ENCODE results near the gene DAP3.
"Not testable (repeated sequence)": the region's sequence is repeated elsewhere in the genome, so short reads cannot be mapped to it uniquely, and the experiment has no call there.

DAP3 gene

DNA sequence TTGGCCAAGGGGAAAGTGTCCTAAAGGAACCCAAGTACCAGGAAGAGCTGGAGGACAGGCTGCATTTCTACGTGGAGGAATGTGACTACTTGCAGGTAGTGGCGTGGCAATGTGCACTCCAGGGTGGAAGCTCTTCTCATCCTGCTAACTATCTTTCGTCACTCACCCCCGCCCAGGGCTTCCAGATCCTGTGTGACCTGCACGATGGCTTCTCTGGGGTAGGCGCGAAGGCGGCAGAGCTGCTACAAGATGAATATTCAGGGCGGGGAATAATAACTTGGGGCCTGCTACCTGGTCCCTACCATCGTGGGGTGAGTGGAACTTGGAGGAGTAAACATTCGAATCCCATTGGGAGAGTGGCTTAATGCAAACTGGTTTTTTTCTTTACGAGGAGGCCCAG, 58.7 kb downstream of the DAP3 start:
- not testable (repeated sequence) for H3K9me3 ChIP-seq (ENCODE audit: control insufficient read depth, low read length); H3K4me1 ChIP-seq (ENCODE audit: control insufficient read depth, insufficient read depth, low read length, poor library complexity, severe bottlenecking); H3K27ac ChIP-seq (ENCODE audit: low read depth, low read length, severe bottlenecking); H3K4me3 ChIP-seq (ENCODE audit: extremely low read depth, insufficient read depth, low read length, poor library complexity, severe bottlenecking)
- 89 to 97% methylated on average over 4 of the region's 12 CpGs for WGBS, 2 experiments (ENCODE audit: insufficient coverage in 2 of 2)
- peaks cover 25% of the 10 kb centered on the region for H3K36me3 ChIP-seq (ENCODE audit: control insufficient read depth, insufficient read depth, low read length)

DNA sequence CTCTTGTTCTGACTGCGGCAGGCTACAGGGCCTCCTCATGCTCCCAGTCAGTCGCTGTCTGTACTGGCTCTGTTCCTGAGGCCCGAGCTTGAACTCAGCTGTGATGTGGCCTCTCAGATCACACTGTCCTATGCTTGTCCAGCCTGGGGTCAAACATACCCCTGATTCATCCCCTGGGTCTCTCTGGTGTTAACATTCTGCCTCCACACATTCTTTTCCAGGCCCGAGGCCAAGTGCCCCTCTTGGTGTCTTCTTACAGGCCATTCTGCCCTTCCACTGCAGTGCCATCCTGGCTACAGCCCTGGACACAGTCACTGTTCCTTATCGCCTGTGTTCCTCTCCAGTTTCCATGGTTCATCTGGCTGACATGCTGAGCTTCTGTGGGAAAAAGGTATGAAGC, 59.2 kb downstream of the DAP3 start:
- not testable (repeated sequence) for H3K4me3 ChIP-seq (ENCODE audit: extremely low read depth, insufficient read depth, low read length, poor library complexity, severe bottlenecking); H3K9me3 ChIP-seq (ENCODE audit: control insufficient read depth, low read length); H3K4me1 ChIP-seq (ENCODE audit: control insufficient read depth, insufficient read depth, low read length, poor library complexity, severe bottlenecking); H3K27ac ChIP-seq (ENCODE audit: low read depth, low read length, severe bottlenecking)
- H3K36me3 ChIP-seq (ENCODE audit: control insufficient read depth, insufficient read depth, low read length) = peaks cover 30% of the 10 kb centered on the region
- WGBS, 2 experiments (ENCODE audit: insufficient coverage in 2 of 2) = 96 to 97% methylated on average over 4 of the region's 5 CpGs

DNA sequence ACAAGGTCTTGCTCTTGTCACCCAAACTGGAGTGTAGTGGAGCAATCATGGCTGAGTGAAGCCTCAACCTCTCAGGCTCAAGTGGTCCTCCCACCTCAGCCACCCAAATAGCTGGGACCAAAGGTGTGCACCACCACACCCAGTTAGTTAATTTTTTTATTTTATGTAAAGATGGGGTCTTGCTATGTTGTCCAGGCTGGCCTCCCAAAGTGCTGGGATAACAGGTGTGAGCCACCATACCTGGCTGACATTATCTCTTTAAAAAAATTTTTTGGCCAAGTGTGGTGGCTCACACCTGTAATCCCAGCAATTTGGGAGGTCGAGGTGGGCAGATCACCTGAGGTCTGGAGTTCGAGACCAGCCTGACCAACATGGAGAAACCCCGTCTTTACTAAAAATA, 70.1 kb downstream of the DAP3 start:
- 80 to 88% methylated on average over 1 to 2 of the region's 3 CpGs for WGBS, 2 experiments (ENCODE audit: insufficient coverage in 2 of 2)
- H3K36me3 ChIP-seq (ENCODE audit: control insufficient read depth, insufficient read depth, low read length) = peaks cover 75% of the 10 kb centered on the region
- not testable (repeated sequence) for H3K4me3 ChIP-seq (ENCODE audit: extremely low read depth, insufficient read depth, low read length, poor library complexity, severe bottlenecking); H3K4me1 ChIP-seq (ENCODE audit: control insufficient read depth, insufficient read depth, low read length, poor library complexity, severe bottlenecking); H3K9me3 ChIP-seq (ENCODE audit: control insufficient read depth, low read length); H3K27ac ChIP-seq (ENCODE audit: low read depth, low read length, severe bottlenecking)

GRCh38 chr1:155759966-155760630, 71.2 kb downstream of the DAP3 start:
- WGBS, 2 experiments (ENCODE audit: insufficient coverage in 2 of 2) = 100% methylated on average over 4 of the region's 4 CpGs; no CpG with 5 or more reads in 1 of the 2 experiments
- no peaks in the 10 kb centered on the region for H3K9me3 ChIP-seq (ENCODE audit: control insufficient read depth, low read length)
- H3K4me3 ChIP-seq (ENCODE audit: extremely low read depth, insufficient read depth, low read length, poor library complexity, severe bottlenecking) = no peak overlapping the region
- H3K36me3 ChIP-seq (ENCODE audit: control insufficient read depth, insufficient read depth, low read length) = peaks cover 75% of the 10 kb centered on the region
- no peak overlapping the region for H3K27ac ChIP-seq (ENCODE audit: low read depth, low read length, severe bottlenecking)
- H3K4me1 ChIP-seq (ENCODE audit: control insufficient read depth, insufficient read depth, low read length, poor library complexity, severe bottlenecking) = no peaks in the 10 kb centered on the region

- no peaks in the 10 kb centered on the region for H3K9me3 ChIP-seq (ENCODE audit: control insufficient read depth, low read length)
- no peak overlapping the region for H3K27ac ChIP-seq (ENCODE audit: low read depth, low read length, severe bottlenecking)
- H3K4me3 ChIP-seq (ENCODE audit: extremely low read depth, insufficient read depth, low read length, poor library complexity, severe bottlenecking) = no peak overlapping the region
- H3K4me1 ChIP-seq (ENCODE audit: control insufficient read depth, insufficient read depth, low read length, poor library complexity, severe bottlenecking) = no peaks in the 10 kb centered on the region
- peaks cover 74% of the 10 kb centered on the region for H3K36me3 ChIP-seq (ENCODE audit: control insufficient read depth, insufficient read depth, low read length)
- 100% methylated on average over 1 of the region's 2 CpGs; no CpG with 5 or more reads in 1 of the 2 experiments for WGBS, 2 experiments (ENCODE audit: insufficient coverage in 2 of 2)
These were observed 72.0 kb downstream of the DAP3 start for GRCh38 chr1:155760751-155761475.

GRCh38 chr1:155761736-155762405, 73.0 kb downstream of the DAP3 start:
- no peaks in the 10 kb centered on the region for H3K4me1 ChIP-seq (ENCODE audit: control insufficient read depth, insufficient read depth, low read length, poor library complexity, severe bottlenecking)
- WGBS, 2 experiments (ENCODE audit: insufficient coverage in 2 of 2) = 95% methylated on average over 10 of the region's 11 CpGs
- H3K4me3 ChIP-seq (ENCODE audit: extremely low read depth, insufficient read depth, low read length, poor library complexity, severe bottlenecking) = no peak overlapping the region
- H3K36me3 ChIP-seq (ENCODE audit: control insufficient read depth, insufficient read depth, low read length) = peaks cover 74% of the 10 kb centered on the region
- no peak overlapping the region for H3K27ac ChIP-seq (ENCODE audit: low read depth, low read length, severe bottlenecking)
- no peaks in the 10 kb centered on the region for H3K9me3 ChIP-seq (ENCODE audit: control insufficient read depth, low read length)

DNA sequence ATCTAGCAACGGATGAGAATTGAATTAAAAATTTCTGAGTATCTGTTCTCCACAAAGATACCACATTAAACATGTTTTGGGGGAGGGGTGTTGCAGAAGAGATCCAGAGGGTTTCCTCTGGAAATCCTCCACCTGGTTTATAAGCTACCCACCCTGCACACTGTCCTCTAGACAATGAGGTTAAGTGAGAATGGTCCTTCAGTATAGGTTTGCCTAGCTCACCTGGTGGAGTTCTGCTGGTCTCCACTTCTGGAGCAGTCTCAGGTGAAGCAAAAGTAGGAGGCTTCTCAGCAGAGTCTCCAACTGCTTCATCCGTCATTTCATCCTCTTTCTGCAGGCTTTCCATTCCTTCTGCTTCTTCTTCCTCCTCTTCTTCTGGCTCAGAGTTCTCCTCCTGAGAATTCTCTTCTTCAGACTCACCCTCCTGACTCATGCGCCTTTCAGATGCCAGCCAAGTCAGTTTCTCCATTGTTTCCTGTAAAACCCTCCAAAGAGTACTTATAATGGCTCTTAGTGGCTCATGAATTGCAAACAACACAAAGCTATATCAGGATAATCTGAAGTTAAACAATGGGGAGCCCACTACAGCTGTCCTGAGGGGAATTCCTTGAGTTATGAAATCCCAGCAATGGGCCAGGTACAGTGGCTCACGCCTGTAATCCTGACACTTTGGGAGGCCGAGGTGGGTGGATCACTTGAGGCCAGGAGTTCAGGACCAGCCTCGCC, 74.4 kb downstream of the DAP3 start:
- not testable (repeated sequence) for H3K4me3 ChIP-seq (ENCODE audit: extremely low read depth, insufficient read depth, low read length, poor library complexity, severe bottlenecking); H3K4me1 ChIP-seq (ENCODE audit: control insufficient read depth, insufficient read depth, low read length, poor library complexity, severe bottlenecking); H3K9me3 ChIP-seq (ENCODE audit: control insufficient read depth, low read length)
- Histone ChIP-seq H3K27ac (ENCODE audit: low read depth, low read length, severe bottlenecking) (peak overlapping the region; percentile 54), H3K36me3 (ENCODE audit: control insufficient read depth, insufficient read depth, low read length) (peaks cover 80% of the 10 kb centered on the region)
- WGBS, 2 experiments (ENCODE audit: insufficient coverage in 2 of 2) = 84 to 95% methylated on average over 4 to 5 of the region's 6 CpGs

DNA sequence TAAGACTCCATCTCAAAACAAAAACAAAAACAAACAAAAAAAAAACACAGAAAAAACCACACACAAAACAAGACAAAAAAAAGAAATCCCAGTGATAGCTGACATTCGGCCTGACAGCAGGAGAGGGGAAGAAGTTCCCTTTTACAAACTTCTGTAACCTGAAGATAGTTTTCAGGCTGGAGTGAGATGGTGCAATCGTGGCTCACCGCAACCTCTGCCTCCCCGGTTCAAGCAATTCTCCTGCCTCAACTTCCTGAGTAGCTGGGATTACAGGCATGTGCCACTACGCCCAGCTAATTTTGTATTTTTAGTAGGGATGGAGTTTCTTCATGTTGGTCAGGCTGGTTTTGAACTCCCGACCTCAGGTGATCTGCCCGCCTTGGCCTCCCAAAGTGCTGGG, 75.1 kb downstream of the DAP3 start:
- not testable (repeated sequence) for H3K9me3 ChIP-seq (ENCODE audit: control insufficient read depth, low read length); H3K4me3 ChIP-seq (ENCODE audit: extremely low read depth, insufficient read depth, low read length, poor library complexity, severe bottlenecking); H3K27ac ChIP-seq (ENCODE audit: low read depth, low read length, severe bottlenecking); H3K4me1 ChIP-seq (ENCODE audit: control insufficient read depth, insufficient read depth, low read length, poor library complexity, severe bottlenecking)
- peaks cover 81% of the 10 kb centered on the region for H3K36me3 ChIP-seq (ENCODE audit: control insufficient read depth, insufficient read depth, low read length)
- 100% methylated on average over 2 to 4 of the region's 7 CpGs for WGBS, 2 experiments (ENCODE audit: insufficient coverage in 2 of 2)

DNA sequence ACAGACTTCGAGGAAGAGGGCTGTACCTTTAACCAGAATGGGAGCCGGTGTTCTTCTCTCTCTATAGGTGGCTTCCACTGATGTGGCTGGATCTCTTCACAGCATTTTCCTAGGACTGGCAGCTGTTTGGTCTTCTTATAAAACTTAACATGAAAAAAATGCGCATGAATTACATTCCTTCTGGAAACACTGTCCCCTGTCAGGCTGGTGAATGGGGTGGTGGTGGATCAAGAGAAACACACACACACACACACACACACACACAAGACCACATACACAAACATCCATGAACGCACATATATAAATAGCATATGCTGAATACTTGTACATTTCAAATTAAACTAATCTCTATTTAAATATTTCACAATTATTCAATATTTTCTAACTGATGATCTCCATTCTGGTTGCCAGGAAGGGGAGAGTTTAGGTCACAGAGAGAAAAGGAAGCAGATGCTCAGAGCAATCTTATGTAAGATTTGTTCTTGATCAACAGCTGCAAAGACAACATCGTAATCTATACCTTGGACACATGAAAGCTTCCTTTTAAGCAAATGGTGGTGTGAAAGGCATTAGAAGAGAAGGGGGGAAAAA, 78.6 kb downstream of the DAP3 start:
- peaks cover 82% of the 10 kb centered on the region for H3K36me3 ChIP-seq (ENCODE audit: control insufficient read depth, insufficient read depth, low read length)
- not testable (repeated sequence) for H3K9me3 ChIP-seq (ENCODE audit: control insufficient read depth, low read length)
- 80 to 100% methylated on average over 1 of the region's 5 CpGs for WGBS, 2 experiments (ENCODE audit: insufficient coverage in 2 of 2)

DNA sequence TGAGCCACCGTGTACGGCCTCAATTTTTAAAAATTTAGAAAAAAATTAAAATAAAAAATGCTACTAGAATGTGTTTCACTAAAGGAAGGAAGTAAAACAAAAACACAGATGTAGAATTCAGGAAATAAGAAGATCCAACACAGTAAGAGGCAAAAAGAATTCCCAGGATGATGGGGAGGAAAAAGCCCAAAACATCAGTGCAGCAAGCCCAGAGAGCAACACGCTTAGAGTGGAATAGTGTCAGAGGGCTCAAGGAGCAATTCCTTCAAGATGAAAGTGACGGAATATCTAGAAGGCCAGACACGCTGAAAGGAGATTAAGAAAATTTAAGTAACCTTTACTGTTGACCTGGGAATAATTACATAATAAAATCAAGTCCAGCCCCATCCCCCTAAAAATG, 80.4 kb downstream of the DAP3 start:
- Histone ChIP-seq H3K36me3 (ENCODE audit: control insufficient read depth, insufficient read depth, low read length) (peaks cover 87% of the 10 kb centered on the region), H3K27ac (ENCODE audit: low read depth, low read length, severe bottlenecking) (no peak overlapping the region), H3K4me3 (ENCODE audit: extremely low read depth, insufficient read depth, low read length, poor library complexity, severe bottlenecking) (no peak overlapping the region), H3K4me1 (ENCODE audit: control insufficient read depth, insufficient read depth, low read length, poor library complexity, severe bottlenecking) (no peaks in the 10 kb centered on the region), H3K9me3 (ENCODE audit: control insufficient read depth, low read length) (no peaks in the 10 kb centered on the region)
- WGBS, 2 experiments (ENCODE audit: insufficient coverage in 2 of 2) = 100% methylated on average over 1 of the region's 5 CpGs

More for the DNA sequence above, 78.6 kb downstream of the DAP3 start:
- H3K27ac ChIP-seq (ENCODE audit: low read depth, low read length, severe bottlenecking); H3K4me3 ChIP-seq (ENCODE audit: extremely low read depth, insufficient read depth, low read length, poor library complexity, severe bottlenecking); H3K4me1 ChIP-seq (ENCODE audit: control insufficient read depth, insufficient read depth, low read length, poor library complexity, severe bottlenecking): not testable (repeated sequence)
